Breast epithelium (tissue), 3 donors: Measurements from ENCODE around the gene MICA.

ENCODE experiments used
- POLR2A ChIP-seq: fragments of 450-650 bp; IDR thresholded peaks from one replicate; pipeline ENCODE4 v1.6.1; 2016; ENCODE audit warnings: antibody characterized with exemption, mild to moderate bottlenecking, moderate library complexity
- POLR2AphosphoS5 ChIP-seq, 3 donors: sonication (generic); formaldehyde crosslinking; IDR thresholded peaks; one replicate each; pipeline ENCODE4 v1.6.1; 2017; ENCODE audit warnings: antibody characterized with exemption in 3 of 3
- TF ChIP-seq, protein P1 (sequence below), 3 donors: fragments of 450-650 bp; IDR thresholded peaks; one replicate each; pipeline ENCODE4 v1.5.1; 2016 to 2017; ENCODE audit warnings: antibody characterized with exemption in 3 of 3, mild to moderate bottlenecking in 3 of 3, moderate library complexity in 3 of 3

- TF ChIP-seq, protein P1, sequence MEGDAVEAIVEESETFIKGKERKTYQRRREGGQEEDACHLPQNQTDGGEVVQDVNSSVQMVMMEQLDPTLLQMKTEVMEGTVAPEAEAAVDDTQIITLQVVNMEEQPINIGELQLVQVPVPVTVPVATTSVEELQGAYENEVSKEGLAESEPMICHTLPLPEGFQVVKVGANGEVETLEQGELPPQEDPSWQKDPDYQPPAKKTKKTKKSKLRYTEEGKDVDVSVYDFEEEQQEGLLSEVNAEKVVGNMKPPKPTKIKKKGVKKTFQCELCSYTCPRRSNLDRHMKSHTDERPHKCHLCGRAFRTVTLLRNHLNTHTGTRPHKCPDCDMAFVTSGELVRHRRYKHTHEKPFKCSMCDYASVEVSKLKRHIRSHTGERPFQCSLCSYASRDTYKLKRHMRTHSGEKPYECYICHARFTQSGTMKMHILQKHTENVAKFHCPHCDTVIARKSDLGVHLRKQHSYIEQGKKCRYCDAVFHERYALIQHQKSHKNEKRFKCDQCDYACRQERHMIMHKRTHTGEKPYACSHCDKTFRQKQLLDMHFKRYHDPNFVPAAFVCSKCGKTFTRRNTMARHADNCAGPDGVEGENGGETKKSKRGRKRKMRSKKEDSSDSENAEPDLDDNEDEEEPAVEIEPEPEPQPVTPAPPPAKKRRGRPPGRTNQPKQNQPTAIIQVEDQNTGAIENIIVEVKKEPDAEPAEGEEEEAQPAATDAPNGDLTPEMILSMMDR (IDR thresholded peaks at IDR 0.05): no peak
- TF ChIP-seq POLR2A (no peak), POLR2AphosphoS5 (IDR thresholded peaks at IDR 0.05) (no peak)
Observed at GRCh38 chr6:31405996-31406395, 2.6 kb downstream of the MICA start.
